GM18951 (cell line): ENCODE measurements around the gene ANKRD11.

Experiments used
- POLR2A ChIP-seq: IDR thresholded peaks from 4 replicates; pipeline ENCODE4 v1.6.1; 2011; ENCODE audit warnings: mild to moderate bottlenecking; ENCODE audit not compliant: insufficient read length, insufficient read depth; ENCODE audit errors: extremely low read depth
- in situ Hi-C: fragments of 300-500 bp; cut with MboI; formaldehyde crosslinking; loops from one replicate; pipeline ENCODE4 v1.12.0; 2022; ENCODE audit warnings: low sequenced_read_pairs, mixed read lengths, inconsistent platforms; ENCODE audit not compliant: unreplicated experiment

Gene ANKRD11

GRCh38 chr16:89317729-89318429, 172.5 kb downstream of the ANKRD11 start:
- in situ Hi-C loops, result no loop called here
- no peak for TF ChIP-seq POLR2A

GRCh38 chr16:89317101-89317671, 173.2 kb downstream of the ANKRD11 start:
- TF ChIP-seq POLR2A, result no peak
- in situ Hi-C loops, result no loop called here

- in situ Hi-C loops, result no loop called here
- no peak for TF ChIP-seq POLR2A
Measured at GRCh38 chr16:89316701-89317100, 173.7 kb downstream of the ANKRD11 start.

GRCh38 chr16:89315791-89316581, 174.4 kb downstream of the ANKRD11 start:
- no peak for TF ChIP-seq POLR2A
- in situ Hi-C loops, result no loop called here

GRCh38 chr16:89315271-89315670, 175.1 kb downstream of the ANKRD11 start:
- TF ChIP-seq POLR2A, result no peak
- in situ Hi-C loops, result no loop called here

- TF ChIP-seq POLR2A, result no peak
- in situ Hi-C loops, result no loop called here
Measured at GRCh38 chr16:89314854-89315253, 175.5 kb downstream of the ANKRD11 start.

GRCh38 chr16:89314357-89314756, 176.0 kb downstream of the ANKRD11 start:
- no peak for TF ChIP-seq POLR2A
- in situ Hi-C loops, result no loop called here

GRCh38 chr16:89313583-89313982, 176.8 kb downstream of the ANKRD11 start:
- in situ Hi-C loops, result no loop called here
- no peak for TF ChIP-seq POLR2A

- no peak for TF ChIP-seq POLR2A
Measured at GRCh38 chr16:89312598-89313299, 177.6 kb downstream of the ANKRD11 start.

GRCh38 chr16:89312194-89312593, 178.2 kb downstream of the ANKRD11 start:
- in situ Hi-C loops, result no loop called here
- TF ChIP-seq POLR2A, result no peak

More at GRCh38 chr16:89312598-89313299, 177.6 kb downstream of the ANKRD11 start:
- in situ Hi-C loops, result no loop called here

GRCh38 chr16:89311636-89312035, 178.7 kb downstream of the ANKRD11 start:
- no peak for TF ChIP-seq POLR2A
- in situ Hi-C loops, result no loop called here

- in situ Hi-C loops, result no loop called here
- no peak for TF ChIP-seq POLR2A
Measured at GRCh38 chr16:89309438-89310122, 180.8 kb downstream of the ANKRD11 start.
